Measurements from ENCODE around the gene NAV1.

- TF ChIP-seq POLR2AphosphoS5 (IDR thresholded peaks at IDR 0.05) (no peak), CTCF (IDR thresholded peaks at IDR 0.05) (no peak), POLR2A (IDR thresholded peaks at IDR 0.05) (no peak), EP300 (IDR thresholded peaks at IDR 0.05) (no peak)
These were observed 21.6 kb downstream of the NAV1 start for GRCh38 chr1:201560328-201561194.
